Glutamatergic neuron (in vitro differentiated cells): ENCODE data around the gene RARB. TPM values are rescaled to one million over a fixed set of nuclear protein-coding genes. Genes with fewer than 3 reads are reported as not detected.

Experiments
- DNase-seq: peaks from one replicate; pipeline ENCODE4 v3.0.0; 2022
- H3K27ac Mint-ChIP-seq: one replicate; pipeline ENCODE4 v1.8.0; 2020; ENCODE audit warnings: mild to moderate bottlenecking, mixed read lengths, inconsistent platforms; ENCODE audit not compliant: unreplicated experiment
- H3K27me3 Mint-ChIP-seq: one replicate; pipeline ENCODE4 v1.8.0; 2020; ENCODE audit warnings: mild to moderate bottlenecking, moderate library complexity, mixed read lengths, inconsistent platforms; ENCODE audit not compliant: unreplicated experiment
- H3K36me3 Mint-ChIP-seq: one replicate; pipeline ENCODE4 v1.8.0; 2020; ENCODE audit warnings: mild to moderate bottlenecking, mixed read lengths, inconsistent platforms; ENCODE audit not compliant: unreplicated experiment
- H3K4me1 Mint-ChIP-seq: one replicate; pipeline ENCODE4 v1.8.0; 2020; ENCODE audit warnings: mild to moderate bottlenecking, low read depth, mixed read lengths, inconsistent platforms; ENCODE audit not compliant: unreplicated experiment
- H3K4me3 Mint-ChIP-seq: one replicate; pipeline ENCODE4 v1.8.0; 2020; ENCODE audit warnings: mild to moderate bottlenecking, mixed read lengths, inconsistent platforms; ENCODE audit not compliant: unreplicated experiment
- H3K9me3 Mint-ChIP-seq: one replicate; pipeline ENCODE4 v1.8.0; 2020; ENCODE audit warnings: mild to moderate bottlenecking, moderate library complexity, mixed read lengths, inconsistent platforms; ENCODE audit not compliant: unreplicated experiment
- total RNA-seq: library from RNA; stranded (reverse); fragmentation: NEBNext Ultra II Directional; extraction: Animal tissue kit (Norgen Biotek cat#: 25700); gene quantifications from one replicate; pipeline ENCODE4 v1.2.1, GENCODE V29; 2021; ENCODE audit not compliant: unreplicated experiment
- TF ChIP-seq, protein P1 (sequence below): fragments of 200-600 bp; sonication (generic); IDR thresholded peaks from one replicate; pipeline ENCODE4 v1.5.0; 2021; ENCODE audit not compliant: partially characterized antibody, unreplicated experiment

Gene RARB
- total RNA-seq, 1 donor from 2014 or later: 1.2 TPM

DNA sequence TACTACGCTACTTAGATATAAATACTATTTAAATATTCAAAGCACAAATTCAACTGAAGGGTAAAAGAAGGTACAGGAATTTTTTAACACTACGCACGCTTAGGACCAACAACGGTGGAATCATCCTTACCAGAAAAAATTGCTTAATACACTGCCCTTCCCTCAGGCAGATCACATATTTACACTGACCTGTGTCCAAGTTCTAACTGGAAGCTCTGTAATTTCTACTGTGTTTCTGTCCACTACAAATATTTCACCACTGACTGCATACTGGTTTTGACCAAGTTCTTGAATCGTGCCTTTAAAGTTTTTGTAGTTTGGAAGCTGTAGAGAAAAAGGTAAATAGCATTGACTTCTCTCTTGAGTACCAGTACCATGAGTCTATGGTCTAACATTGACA is 192.4 kb downstream of the RARB start:
- H3K4me3 Mint-ChIP-seq: no peak overlapping the region
- TF ChIP-seq, protein P1, sequence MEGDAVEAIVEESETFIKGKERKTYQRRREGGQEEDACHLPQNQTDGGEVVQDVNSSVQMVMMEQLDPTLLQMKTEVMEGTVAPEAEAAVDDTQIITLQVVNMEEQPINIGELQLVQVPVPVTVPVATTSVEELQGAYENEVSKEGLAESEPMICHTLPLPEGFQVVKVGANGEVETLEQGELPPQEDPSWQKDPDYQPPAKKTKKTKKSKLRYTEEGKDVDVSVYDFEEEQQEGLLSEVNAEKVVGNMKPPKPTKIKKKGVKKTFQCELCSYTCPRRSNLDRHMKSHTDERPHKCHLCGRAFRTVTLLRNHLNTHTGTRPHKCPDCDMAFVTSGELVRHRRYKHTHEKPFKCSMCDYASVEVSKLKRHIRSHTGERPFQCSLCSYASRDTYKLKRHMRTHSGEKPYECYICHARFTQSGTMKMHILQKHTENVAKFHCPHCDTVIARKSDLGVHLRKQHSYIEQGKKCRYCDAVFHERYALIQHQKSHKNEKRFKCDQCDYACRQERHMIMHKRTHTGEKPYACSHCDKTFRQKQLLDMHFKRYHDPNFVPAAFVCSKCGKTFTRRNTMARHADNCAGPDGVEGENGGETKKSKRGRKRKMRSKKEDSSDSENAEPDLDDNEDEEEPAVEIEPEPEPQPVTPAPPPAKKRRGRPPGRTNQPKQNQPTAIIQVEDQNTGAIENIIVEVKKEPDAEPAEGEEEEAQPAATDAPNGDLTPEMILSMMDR: no peak
- H3K4me1 Mint-ChIP-seq: no peaks in the 10 kb centered on the region

DNA sequence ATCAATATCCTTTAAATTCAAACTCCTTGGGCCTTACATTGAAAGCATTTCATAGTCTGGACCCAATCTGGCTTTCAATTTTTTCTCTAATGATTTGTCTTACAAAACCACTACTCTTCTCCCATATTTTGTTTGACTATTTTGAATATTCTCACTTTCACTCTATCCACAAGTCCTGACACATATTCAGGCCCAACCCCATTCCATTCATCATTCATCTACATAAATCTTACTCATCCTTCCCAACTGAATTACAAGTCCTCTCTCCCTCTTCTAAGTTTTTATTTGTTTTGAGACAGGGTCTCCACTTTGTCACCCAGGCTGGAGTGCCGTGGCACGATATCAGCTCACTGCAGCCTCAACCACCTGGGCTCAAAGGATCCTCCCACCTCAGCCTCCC is 193.0 kb downstream of the RARB start:
- no peak overlapping the region for H3K27ac Mint-ChIP-seq
- H3K27me3 Mint-ChIP-seq: no peaks in the 10 kb centered on the region
- no peak overlapping the region for H3K4me3 Mint-ChIP-seq
- no peaks in the 10 kb centered on the region for H3K9me3 Mint-ChIP-seq
- TF ChIP-seq, protein P1: no peak
- peaks cover 6% of the 10 kb centered on the region for H3K36me3 Mint-ChIP-seq
- no peaks in the 10 kb centered on the region for H3K4me1 Mint-ChIP-seq
- no peak for DNase-seq

More for the DNA sequence above, 192.4 kb downstream of the RARB start:
- peaks cover 6% of the 10 kb centered on the region for H3K36me3 Mint-ChIP-seq
- no peak for DNase-seq
- no peaks in the 10 kb centered on the region for H3K27me3 Mint-ChIP-seq
- H3K9me3 Mint-ChIP-seq: no peaks in the 10 kb centered on the region
- H3K27ac Mint-ChIP-seq: no peak overlapping the region

DNA sequence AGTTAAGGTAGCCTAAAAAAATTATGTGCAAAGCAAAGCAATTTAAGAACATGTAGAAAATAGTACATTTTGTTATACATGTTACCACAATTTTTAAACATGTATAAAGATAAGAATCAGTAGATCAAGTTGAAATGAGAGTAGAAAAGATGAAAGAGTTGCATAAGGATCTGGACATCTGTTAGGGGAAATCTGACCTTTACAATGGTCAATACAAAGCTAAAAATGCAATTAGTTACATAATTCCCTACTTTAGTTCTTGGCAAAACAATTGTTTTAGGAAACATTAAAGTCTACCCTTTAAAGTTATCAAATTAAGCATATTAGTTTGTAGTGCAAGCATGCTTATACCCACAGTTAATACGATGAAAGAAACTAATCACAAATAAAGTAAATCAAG is 203.9 kb downstream of the RARB start:
- Mint-ChIP-seq H3K36me3 (no peaks in the 10 kb centered on the region), H3K4me1 (no peaks in the 10 kb centered on the region), H3K27ac (no peak overlapping the region), H3K4me3 (no peak overlapping the region), H3K27me3 (no peaks in the 10 kb centered on the region), H3K9me3 (no peaks in the 10 kb centered on the region)
- TF ChIP-seq, protein P1: no peak
- no peak for DNase-seq

DNA sequence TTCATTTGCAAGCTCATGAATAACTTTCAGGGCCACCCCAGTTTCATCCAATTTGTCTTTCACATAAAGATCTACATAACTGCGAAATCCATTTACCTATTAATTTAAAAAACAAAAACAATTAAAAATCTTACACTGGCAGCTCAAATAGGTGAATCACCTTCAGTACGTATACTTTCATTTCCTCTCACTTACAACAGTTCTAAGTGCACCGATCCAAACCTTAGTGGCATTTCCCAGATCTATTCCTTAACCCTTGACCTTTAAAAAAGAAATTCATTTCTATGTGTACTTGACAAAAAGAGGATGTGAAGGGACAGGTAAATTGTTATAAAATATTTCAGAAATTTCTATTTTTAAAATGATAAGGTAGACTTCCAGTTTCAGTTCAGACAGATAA is 205.9 kb downstream of the RARB start:
- no peaks in the 10 kb centered on the region for H3K36me3 Mint-ChIP-seq
- DNase-seq: no peak
- H3K27ac Mint-ChIP-seq: no peak overlapping the region
- H3K4me1 Mint-ChIP-seq: no peaks in the 10 kb centered on the region
- no peaks in the 10 kb centered on the region for H3K9me3 Mint-ChIP-seq
- H3K27me3 Mint-ChIP-seq: no peaks in the 10 kb centered on the region
- TF ChIP-seq, protein P1: no peak
- no peak overlapping the region for H3K4me3 Mint-ChIP-seq

DNA sequence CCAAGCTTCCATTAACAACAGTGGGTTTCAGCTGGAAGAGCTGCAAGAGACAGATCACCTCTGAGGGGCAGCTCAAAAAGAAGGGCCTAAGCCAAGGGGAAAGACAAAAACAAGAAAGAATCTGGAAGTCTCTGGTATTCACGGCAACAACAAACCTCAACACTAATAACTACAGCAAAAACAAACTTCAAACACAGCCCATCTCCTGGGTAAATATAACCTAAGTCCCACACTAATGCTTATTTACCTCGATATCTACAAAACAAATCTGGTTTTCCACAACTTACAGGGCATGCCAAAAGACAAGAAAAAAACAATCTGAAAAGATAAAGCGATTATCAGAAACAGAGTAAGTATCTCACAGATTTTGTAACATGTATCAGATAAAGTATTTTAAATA is 207.0 kb downstream of the RARB start:
- Mint-ChIP-seq H3K27ac (no peak overlapping the region), H3K9me3 (no peaks in the 10 kb centered on the region), H3K36me3 (no peaks in the 10 kb centered on the region), H3K4me1 (no peaks in the 10 kb centered on the region), H3K27me3 (no peaks in the 10 kb centered on the region), H3K4me3 (no peak overlapping the region)
- no peak for DNase-seq
- TF ChIP-seq, protein P1: no peak

Other genes starting within 250 kb of the RARB start
- 250 TPM for gene TOP2B, start 236.6 kb downstream of the RARB start, total RNA-seq